ENCODE measurements around the gene HNRNPUL2.
"Not testable (repeated sequence)": the region's sequence is repeated elsewhere in the genome, so short reads cannot be mapped to it uniquely, and the experiment has no call there.

The HNRNPUL2 gene

DNA sequence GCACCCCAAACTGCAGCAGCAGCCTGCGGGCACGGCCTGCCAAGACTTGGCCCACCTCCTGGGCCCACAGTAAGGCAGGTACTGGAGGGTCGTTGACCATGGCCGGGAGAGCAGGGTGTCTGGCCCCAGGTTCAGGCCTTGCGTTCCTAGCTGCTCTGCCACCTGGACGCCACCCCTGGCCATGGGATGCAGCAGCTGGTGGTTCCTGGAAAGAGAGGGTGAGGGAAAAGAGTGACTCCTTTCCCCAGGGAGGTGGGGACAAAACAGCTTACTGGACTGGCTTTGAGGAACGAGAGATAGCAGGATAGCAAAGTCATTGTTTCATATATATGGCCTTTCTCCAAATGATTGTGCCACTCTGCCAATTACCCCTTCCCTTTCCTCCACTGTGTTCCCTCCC is 21.8 kb downstream of the HNRNPUL2 start:
- H3F3A ChIP-seq (ENCODE audit: insufficient read depth, low read length), result peaks cover 31% of the 10 kb centered on the region
- peak overlapping the region; percentile 93 for H3K4me2 ChIP-seq (ENCODE audit: low read depth, low read length)
- TF ChIP-seq EZH2phosphoT487 (IDR thresholded peaks at IDR 0.05; ENCODE audit: low read length) (no peak), EZH2 (optimal IDR thresholded peaks at IDR 0.05; ENCODE audit: low read depth, low read length) (no peak)
- TF ChIP-seq, protein P1, sequence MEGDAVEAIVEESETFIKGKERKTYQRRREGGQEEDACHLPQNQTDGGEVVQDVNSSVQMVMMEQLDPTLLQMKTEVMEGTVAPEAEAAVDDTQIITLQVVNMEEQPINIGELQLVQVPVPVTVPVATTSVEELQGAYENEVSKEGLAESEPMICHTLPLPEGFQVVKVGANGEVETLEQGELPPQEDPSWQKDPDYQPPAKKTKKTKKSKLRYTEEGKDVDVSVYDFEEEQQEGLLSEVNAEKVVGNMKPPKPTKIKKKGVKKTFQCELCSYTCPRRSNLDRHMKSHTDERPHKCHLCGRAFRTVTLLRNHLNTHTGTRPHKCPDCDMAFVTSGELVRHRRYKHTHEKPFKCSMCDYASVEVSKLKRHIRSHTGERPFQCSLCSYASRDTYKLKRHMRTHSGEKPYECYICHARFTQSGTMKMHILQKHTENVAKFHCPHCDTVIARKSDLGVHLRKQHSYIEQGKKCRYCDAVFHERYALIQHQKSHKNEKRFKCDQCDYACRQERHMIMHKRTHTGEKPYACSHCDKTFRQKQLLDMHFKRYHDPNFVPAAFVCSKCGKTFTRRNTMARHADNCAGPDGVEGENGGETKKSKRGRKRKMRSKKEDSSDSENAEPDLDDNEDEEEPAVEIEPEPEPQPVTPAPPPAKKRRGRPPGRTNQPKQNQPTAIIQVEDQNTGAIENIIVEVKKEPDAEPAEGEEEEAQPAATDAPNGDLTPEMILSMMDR (IDR thresholded peaks at IDR 0.05; ENCODE audit: low read length), result no peak
- H3K9me2 ChIP-seq (replicated peaks; ENCODE audit: insufficient read depth, low read length), result no peaks in the 10 kb centered on the region
- H3K9me3 ChIP-seq (replicated peaks; ENCODE audit: insufficient read depth, low read length), result no peaks in the 10 kb centered on the region
- H3K79me2 ChIP-seq (ENCODE audit: low read length), result peaks cover 19% of the 10 kb centered on the region
- peak overlapping the region; percentile 71 for H3K9ac ChIP-seq (ENCODE audit: low read length)
- H2AFZ ChIP-seq (ENCODE audit: low read length), result peak overlapping the region; percentile 74
- H3K36me3 ChIP-seq (replicated peaks; ENCODE audit: insufficient read depth, low read length), result no peaks in the 10 kb centered on the region
- peak overlapping the region; percentile 73 for H3K27ac ChIP-seq (ENCODE audit: low read length)
- H4K20me1 ChIP-seq (ENCODE audit: insufficient read depth, low read length), result no peaks in the 10 kb centered on the region
- H3K4me3 ChIP-seq (ENCODE audit: low read length), result peak overlapping the region; percentile 83
- DNase-seq, result no peak
- no peaks in the 10 kb centered on the region for H3K27me3 ChIP-seq (replicated peaks; ENCODE audit: insufficient read depth, low read length)
- peaks cover 31% of the 10 kb centered on the region for H3K4me1 ChIP-seq (ENCODE audit: low read length)

DNA sequence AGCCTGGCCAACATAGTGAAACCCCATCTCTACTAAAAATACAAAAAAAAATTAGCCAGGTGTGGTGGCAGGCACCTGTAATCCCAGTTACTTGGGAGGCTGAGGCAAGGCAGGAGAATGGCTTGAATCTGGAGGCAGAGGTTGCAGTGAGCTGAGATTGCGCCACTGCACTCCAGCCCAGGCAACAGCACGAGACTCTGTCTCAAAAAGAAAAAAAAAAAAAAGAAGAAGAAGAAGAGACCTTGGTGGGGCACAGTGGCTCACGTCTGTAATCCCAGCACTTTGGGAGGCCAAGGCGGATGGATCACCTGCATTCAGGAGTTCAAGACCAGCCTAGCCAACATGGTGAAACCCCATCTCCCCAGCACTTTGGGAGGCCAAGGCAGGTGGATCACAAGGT is 23.3 kb downstream of the HNRNPUL2 start:
- H3K9me2 ChIP-seq (replicated peaks; ENCODE audit: insufficient read depth, low read length); H3K27me3 ChIP-seq (replicated peaks; ENCODE audit: insufficient read depth, low read length); H3K27ac ChIP-seq (ENCODE audit: low read length); H4K20me1 ChIP-seq (ENCODE audit: insufficient read depth, low read length); H3K9ac ChIP-seq (ENCODE audit: low read length); H3K36me3 ChIP-seq (replicated peaks; ENCODE audit: insufficient read depth, low read length); H2AFZ ChIP-seq (ENCODE audit: low read length); DNase-seq; H3K4me3 ChIP-seq (ENCODE audit: low read length); H3K4me2 ChIP-seq (ENCODE audit: low read depth, low read length); H3K9me3 ChIP-seq (replicated peaks; ENCODE audit: insufficient read depth, low read length): not testable (repeated sequence)
- Histone ChIP-seq H3F3A (ENCODE audit: insufficient read depth, low read length) (peaks cover 18% of the 10 kb centered on the region), H3K4me1 (ENCODE audit: low read length) (peaks cover 24% of the 10 kb centered on the region), H3K79me2 (ENCODE audit: low read length) (peaks cover 19% of the 10 kb centered on the region)

DNA sequence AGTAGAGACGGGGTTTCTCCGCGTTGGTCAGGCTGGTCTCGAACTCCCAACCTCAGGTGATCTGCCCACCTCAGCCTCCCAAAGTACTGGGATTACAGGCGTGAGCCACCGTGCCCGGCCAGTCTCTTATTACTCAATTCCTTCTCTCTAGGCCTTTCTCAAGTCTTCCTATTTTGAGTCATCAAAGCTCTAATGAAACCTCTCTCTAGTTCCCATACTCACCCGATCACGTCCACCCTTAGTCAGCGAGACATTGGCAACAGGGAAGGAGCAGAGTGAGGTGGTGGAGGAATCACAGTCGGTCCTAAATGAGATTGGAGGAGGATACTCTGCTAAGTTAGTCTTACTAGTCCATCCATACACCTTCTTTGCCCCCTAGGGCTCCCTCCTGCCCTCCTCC is 25.0 kb downstream of the HNRNPUL2 start:
- Histone ChIP-seq H3K9ac (ENCODE audit: low read length) (no peak overlapping the region), H3K4me3 (ENCODE audit: low read length) (no peak overlapping the region), H3K27ac (ENCODE audit: low read length) (no peak overlapping the region), H3K4me2 (ENCODE audit: low read depth, low read length) (no peak overlapping the region), H4K20me1 (ENCODE audit: insufficient read depth, low read length) (no peaks in the 10 kb centered on the region), H3K27me3 (replicated peaks; ENCODE audit: insufficient read depth, low read length) (no peaks in the 10 kb centered on the region), H3F3A (ENCODE audit: insufficient read depth, low read length) (peaks cover 17% of the 10 kb centered on the region), H2AFZ (ENCODE audit: low read length) (no peak overlapping the region), H3K36me3 (replicated peaks; ENCODE audit: insufficient read depth, low read length) (no peaks in the 10 kb centered on the region), H3K79me2 (ENCODE audit: low read length) (peaks cover 12% of the 10 kb centered on the region), H3K9me2 (replicated peaks; ENCODE audit: insufficient read depth, low read length) (no peaks in the 10 kb centered on the region), H3K4me1 (ENCODE audit: low read length) (peaks cover 13% of the 10 kb centered on the region), H3K9me3 (replicated peaks; ENCODE audit: insufficient read depth, low read length) (no peaks in the 10 kb centered on the region)
- no peak for DNase-seq
- TF ChIP-seq EZH2 (optimal IDR thresholded peaks at IDR 0.05; ENCODE audit: low read depth, low read length), result no peak
- TF ChIP-seq, protein P1 (IDR thresholded peaks at IDR 0.05; ENCODE audit: low read length), result no peak
- no peak for TF ChIP-seq EZH2phosphoT487 (IDR thresholded peaks at IDR 0.05; ENCODE audit: low read length)

DNA sequence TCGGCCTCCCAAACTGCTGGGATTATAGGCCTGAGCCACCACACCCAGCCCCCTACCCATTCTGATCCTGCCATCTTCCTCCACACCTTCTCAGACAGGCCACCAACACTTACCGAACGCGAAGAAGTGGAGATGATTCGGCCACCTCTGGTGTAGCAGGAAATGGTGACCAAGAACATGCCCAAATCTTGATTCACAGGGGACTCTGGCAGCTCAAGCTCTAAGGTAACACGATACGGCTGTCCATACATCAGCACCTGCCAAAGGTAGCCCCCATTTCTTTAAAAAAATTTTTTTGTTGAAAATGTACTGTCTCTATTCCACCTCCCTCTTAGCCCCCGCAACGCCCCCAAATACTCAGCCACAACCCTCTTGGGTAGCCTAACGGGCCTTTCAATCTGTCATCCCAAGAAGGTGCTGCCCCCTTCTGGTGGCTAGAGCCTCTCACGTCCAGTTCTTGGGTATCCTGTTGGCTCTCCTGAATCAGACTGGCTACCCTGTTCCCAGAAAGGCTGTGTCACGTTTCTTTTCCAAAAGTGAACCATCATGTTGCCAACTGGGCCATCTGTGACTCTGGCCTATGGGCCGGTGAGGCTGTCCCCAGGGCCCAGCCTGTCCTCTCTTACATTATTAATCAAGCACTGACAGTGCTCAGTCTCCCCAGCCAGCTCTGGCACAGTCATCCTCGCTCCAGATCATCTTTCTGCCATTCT is 32.6 kb downstream of the HNRNPUL2 start:
- Histone ChIP-seq H3K9me3 (replicated peaks; ENCODE audit: insufficient read depth, low read length) (no peaks in the 10 kb centered on the region), H3K4me3 (ENCODE audit: low read length) (no peak overlapping the region), H3K79me2 (ENCODE audit: low read length) (no peaks in the 10 kb centered on the region), H4K20me1 (ENCODE audit: insufficient read depth, low read length) (no peaks in the 10 kb centered on the region), H3K4me1 (ENCODE audit: low read length) (no peaks in the 10 kb centered on the region), H3K4me2 (ENCODE audit: low read depth, low read length) (no peak overlapping the region), H3K27me3 (replicated peaks; ENCODE audit: insufficient read depth, low read length) (no peaks in the 10 kb centered on the region), H3F3A (ENCODE audit: insufficient read depth, low read length) (no peaks in the 10 kb centered on the region), H3K9me2 (replicated peaks; ENCODE audit: insufficient read depth, low read length) (no peaks in the 10 kb centered on the region), H2AFZ (ENCODE audit: low read length) (no peak overlapping the region), H3K36me3 (replicated peaks; ENCODE audit: insufficient read depth, low read length) (no peaks in the 10 kb centered on the region), H3K9ac (ENCODE audit: low read length) (no peak overlapping the region), H3K27ac (ENCODE audit: low read length) (no peak overlapping the region)
- peak; percentile 70 for DNase-seq
- TF ChIP-seq EZH2 (optimal IDR thresholded peaks at IDR 0.05; ENCODE audit: low read depth, low read length), result no peak
- TF ChIP-seq, protein P1 (IDR thresholded peaks at IDR 0.05; ENCODE audit: low read length), result peak; percentile 83

DNA sequence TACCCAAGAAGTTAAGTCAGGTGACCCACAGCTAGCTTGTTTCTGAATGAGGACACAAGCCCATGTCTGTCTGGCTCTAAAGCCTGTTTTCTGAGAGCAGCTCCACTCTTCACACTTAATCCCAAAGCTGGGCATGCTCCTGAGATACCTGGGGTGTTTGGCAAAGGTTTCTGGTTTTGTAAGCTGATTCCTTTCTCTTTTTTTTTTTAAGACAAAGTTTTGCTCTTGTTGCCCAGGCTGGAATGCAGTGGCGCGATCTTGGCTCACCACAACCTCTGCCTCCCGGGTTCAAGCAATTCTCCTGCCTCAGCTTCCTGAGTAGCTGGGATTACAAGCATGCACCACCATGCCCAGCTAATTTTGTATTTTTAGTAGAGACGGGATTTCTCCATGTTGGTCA is 33.6 kb downstream of the HNRNPUL2 start:
- not testable (repeated sequence) for H3K4me2 ChIP-seq (ENCODE audit: low read depth, low read length); H3K4me3 ChIP-seq (ENCODE audit: low read length); H4K20me1 ChIP-seq (ENCODE audit: insufficient read depth, low read length); H3K4me1 ChIP-seq (ENCODE audit: low read length); H3K36me3 ChIP-seq (replicated peaks; ENCODE audit: insufficient read depth, low read length); H3K9ac ChIP-seq (ENCODE audit: low read length); H3F3A ChIP-seq (ENCODE audit: insufficient read depth, low read length); H3K27ac ChIP-seq (ENCODE audit: low read length); DNase-seq; H3K9me3 ChIP-seq (replicated peaks; ENCODE audit: insufficient read depth, low read length); H3K27me3 ChIP-seq (replicated peaks; ENCODE audit: insufficient read depth, low read length); H3K9me2 ChIP-seq (replicated peaks; ENCODE audit: insufficient read depth, low read length); H2AFZ ChIP-seq (ENCODE audit: low read length); H3K79me2 ChIP-seq (ENCODE audit: low read length)
